HG02759 (cell line): ENCODE results near the gene MANSC1.
A peak's percentile ranks its signal among the peaks of the same experiment; 100 is the strongest.
"Not testable (repeated sequence)": the region's sequence is repeated elsewhere in the genome, so short reads cannot be mapped to it uniquely, and the experiment has no call there.

ENCODE experiments used
- ATAC-seq: cut with Tn5 transposase; IDR thresholded peaks from one replicate; pipeline ENCODE4 v1.9.1; 2021; ENCODE audit warnings: mild to moderate bottlenecking, moderate library complexity; ENCODE audit not compliant: unreplicated experiment

MANSC1 gene

GRCh38 chr12:12365931-12366431, 15.9 kb upstream of the MANSC1 start:
- ATAC-seq, result no peak

- no peak for ATAC-seq
These were observed 15.4 kb upstream of the MANSC1 start for GRCh38 chr12:12365446-12365802.

GRCh38 chr12:12364787-12365445, 14.9 kb upstream of the MANSC1 start:
- ATAC-seq, result no peak

DNA sequence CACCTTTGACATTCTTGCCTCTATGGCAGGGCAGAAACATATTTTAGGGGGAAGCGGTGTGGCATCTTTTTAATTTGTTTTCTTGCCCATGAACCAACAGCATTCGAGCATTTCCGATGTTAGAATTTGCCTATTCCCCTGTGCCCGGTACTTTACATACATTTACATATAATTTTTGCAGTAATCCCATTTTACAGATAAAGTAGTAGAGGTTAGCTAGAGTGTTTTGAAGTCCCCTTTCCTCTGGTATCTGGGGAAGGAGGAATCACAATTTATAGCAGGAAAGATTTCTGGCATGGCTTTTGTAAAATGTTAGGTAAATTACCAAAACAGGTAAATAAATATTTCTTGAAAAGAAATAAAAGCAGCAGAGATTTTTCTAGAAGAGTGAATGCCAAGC, 8.5 kb upstream of the MANSC1 start:
- ATAC-seq, result no peak

- no peak for ATAC-seq
These were observed 7.8 kb upstream of the MANSC1 start for GRCh38 chr12:12357719-12358461.

DNA sequence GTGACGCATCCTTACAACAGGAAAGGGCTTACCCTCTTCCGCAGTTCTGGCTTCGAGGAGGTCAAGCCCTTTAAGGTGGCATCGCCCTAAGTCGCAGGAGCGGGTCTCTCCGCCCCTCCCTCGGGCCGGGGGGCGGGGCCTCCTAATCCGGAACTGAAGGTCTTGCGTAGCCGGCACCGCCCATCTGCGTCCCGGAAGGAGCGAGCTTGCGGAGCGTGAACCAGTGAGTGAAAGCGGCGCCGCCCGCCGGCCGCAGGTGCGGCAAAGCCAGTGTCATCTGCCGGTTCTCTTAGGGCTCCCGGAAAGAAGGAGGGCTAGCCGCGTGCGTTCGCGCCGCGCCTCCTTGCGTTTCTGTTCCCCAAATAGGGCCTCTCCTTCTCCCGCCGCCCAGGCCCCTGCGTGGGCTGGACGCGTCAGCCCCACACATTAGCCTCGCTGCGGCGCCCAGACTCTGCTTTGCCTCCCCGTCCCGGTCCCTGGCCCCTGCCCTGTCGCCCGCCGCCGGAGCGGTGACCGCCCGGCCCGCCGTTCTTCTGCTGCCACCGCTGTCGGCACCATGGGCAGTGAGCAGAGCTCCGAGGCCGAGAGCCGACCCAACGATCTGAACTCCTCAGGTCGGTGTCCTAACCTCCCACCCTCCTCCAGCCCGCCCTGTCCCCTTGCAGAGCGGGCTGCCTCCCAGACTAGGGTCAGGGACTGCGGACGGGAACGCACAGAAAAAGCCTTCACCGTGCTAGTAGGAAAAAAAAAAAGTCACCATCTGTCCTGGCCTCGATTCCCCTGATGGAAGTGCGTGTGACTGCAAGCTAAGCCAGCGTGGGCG, 7.1 kb upstream of the MANSC1 start, which contains the start of gene BORCS5:
Gene BORCS5, plus strand, starts transcription at position 183 of the 823 bp plus-strand sequence. Its CDS starts 374 bp downstream, at position 557.
- peak; percentile 91 for ATAC-seq

DNA sequence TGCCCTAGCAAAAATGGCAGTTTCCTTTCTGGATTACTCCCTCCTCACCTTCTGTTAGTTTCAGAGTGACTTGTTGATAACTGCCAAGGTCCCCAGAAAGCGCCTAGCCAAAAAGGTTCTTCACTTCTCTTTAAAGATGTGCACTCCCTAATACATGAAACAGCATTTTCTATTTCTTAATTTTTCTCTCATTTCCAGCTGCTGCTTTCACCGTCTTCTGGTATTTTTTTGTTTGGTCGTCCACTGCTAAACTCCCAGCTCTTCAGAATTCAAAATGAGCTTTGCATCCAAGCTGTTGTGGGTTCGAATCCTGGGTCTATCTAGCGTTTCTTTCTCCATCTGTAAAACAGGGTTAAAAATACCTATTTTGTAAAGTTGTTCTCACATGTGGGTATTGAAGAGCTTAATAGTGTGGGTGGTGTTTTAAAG, 6.4 kb upstream of the MANSC1 start:
- ATAC-seq, result no peak

GRCh38 chr12:12353807-12354206, 3.8 kb upstream of the MANSC1 start:
- no peak for ATAC-seq

- no peak for ATAC-seq
These were observed 3.2 kb upstream of the MANSC1 start for GRCh38 chr12:12353276-12353675.

- ATAC-seq, result not testable (repeated sequence)
These were observed 1.6 kb upstream of the MANSC1 start for GRCh38 chr12:12351468-12352185.

GRCh38 chr12:12350868-12351463, 924 bp upstream of the MANSC1 start:
- ATAC-seq, result no peak

- no peak for ATAC-seq
These were observed 11.4 kb downstream of the MANSC1 start for GRCh38 chr12:12338527-12339168.

- ATAC-seq, result no peak
These were observed 13.5 kb downstream of the MANSC1 start for GRCh38 chr12:12336511-12336910.

DNA sequence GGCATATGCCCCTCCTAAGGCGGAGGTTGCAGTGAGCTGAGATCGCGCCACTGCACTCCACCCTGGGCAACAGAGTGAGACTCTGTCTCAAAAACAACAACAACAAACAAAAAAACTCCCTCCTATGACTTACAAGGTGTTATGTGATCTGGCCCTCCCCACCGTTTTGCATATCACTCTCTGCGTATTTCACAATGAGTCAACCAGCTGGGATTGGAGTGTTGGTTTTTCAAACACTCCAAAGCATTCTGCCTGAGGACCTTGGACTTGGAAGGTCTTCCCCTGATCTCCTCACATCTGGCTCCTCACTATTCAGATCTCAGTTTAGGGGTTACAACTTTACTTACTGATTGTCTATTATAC, 14.0 kb downstream of the MANSC1 start:
- ATAC-seq, result no peak

- ATAC-seq, result peak; percentile 75
These were observed 15.5 kb downstream of the MANSC1 start for GRCh38 chr12:12334367-12335040.

DNA sequence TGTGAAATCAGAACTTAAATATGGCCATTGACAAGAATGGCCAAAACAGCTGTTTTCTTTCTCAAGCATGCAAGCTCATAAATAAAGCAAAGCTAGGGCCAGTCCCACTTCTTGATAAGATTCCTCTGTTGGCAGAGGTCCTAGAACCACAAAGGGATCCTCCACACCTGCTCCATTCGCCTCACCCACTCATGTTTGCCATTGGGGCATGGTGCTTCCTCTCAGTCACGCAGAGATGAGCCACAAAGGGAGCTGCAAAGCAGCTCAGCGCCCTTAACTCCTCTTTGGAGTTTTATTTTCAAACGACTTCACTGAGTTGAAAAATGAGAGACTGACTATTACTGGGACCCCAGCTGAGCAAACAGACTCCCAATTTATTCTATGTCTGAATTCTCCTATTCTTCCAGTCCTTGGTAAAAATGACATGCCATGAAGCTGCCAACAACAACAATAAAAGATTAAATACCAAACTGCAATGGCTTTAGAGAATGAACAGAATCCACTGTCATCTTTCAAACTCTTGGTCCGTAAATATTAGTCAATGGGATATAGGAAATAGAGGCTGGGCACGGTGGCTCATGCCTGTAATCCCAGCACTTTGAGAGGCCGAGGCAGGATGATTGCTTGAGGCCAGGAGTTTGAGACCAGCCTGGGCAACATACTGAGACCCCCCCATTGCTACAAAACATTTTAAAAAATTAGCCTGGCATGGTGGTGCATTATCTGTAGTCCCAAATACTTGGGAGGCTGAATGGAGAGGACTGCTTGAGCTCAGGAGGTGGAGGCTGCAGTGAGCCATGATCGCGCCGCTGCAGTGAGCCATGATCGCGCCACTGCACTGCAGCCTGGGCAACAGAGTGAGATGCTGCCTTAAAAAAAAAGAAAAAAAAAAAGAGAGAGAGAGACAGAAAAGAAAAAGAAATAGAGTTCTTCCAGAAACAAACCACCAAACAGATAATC, 16.4 kb downstream of the MANSC1 start:
- ATAC-seq, result no peak

GRCh38 chr12:12331896-12332295, 18.1 kb downstream of the MANSC1 start:
- no peak for ATAC-seq

- ATAC-seq, result no peak
These were observed 18.7 kb downstream of the MANSC1 start for GRCh38 chr12:12331244-12331771.
